Activated B cell treated with CpG ODN at 0.5 μM for 24 hours (primary cell): ENCODE measurements around the gene SVEP1. TPM values are rescaled to one million over a fixed set of nuclear protein-coding genes. Genes with fewer than 3 reads are reported as not detected.
A peak's percentile ranks its signal among the peaks of the same experiment; 100 is the strongest.

Experiments used
- ATAC-seq: fragments of 200-7000 bp; cut with Tn5 transposase; one replicate; pipeline ENCODE4 v1.10.0; 2021; ENCODE audit warnings: low read depth, mild to moderate bottlenecking, moderate library complexity
- CTCF ChIA-PET: fragments of 350-600 bp; sonication (Branson Sonifier 250); formaldehyde crosslinking; loops from one replicate; lab custom pipeline; 2021; ENCODE audit warnings: antibody characterized with exemption; lab: Charles Lee
- POLR2A ChIA-PET: fragments of 350-600 bp; sonication (Branson Sonifier 250); formaldehyde crosslinking; loops from one replicate; lab custom pipeline; 2021; ENCODE audit warnings: antibody characterized with exemption; lab: Charles Lee
- DNase-seq: peaks from one replicate; pipeline ENCODE4 v3.0.0; 2022
- H3K27ac Mint-ChIP-seq: one replicate; pipeline ENCODE4 v1.8.0; 2020; ENCODE audit warnings: mixed read lengths
- H3K27me3 Mint-ChIP-seq: one replicate; pipeline ENCODE4 v1.8.0; 2021; ENCODE audit warnings: mixed read lengths
- H3K36me3 Mint-ChIP-seq: one replicate; pipeline ENCODE4 v1.8.0; 2021; ENCODE audit warnings: low read depth, mixed read lengths
- H3K4me1 Mint-ChIP-seq: one replicate; pipeline ENCODE4 v1.8.0; 2021; ENCODE audit warnings: mixed read lengths
- H3K4me3 Mint-ChIP-seq: one replicate; pipeline ENCODE4 v1.8.0; 2020; ENCODE audit warnings: mild to moderate bottlenecking, mixed read lengths
- H3K9me3 Mint-ChIP-seq: one replicate; pipeline ENCODE4 v1.8.0; 2020; ENCODE audit warnings: mixed read lengths
- CTCF ChIP-seq: fragments of 200-600 bp; IDR thresholded peaks from one replicate; pipeline ENCODE4 v1.8.0; 2022; ENCODE audit warnings: antibody characterized with exemption, mild to moderate bottlenecking
- intact Hi-C: fragments of 100-400 bp; cut with micrococcal nuclease; formaldehyde crosslinking; loops from one replicate; pipeline ENCODE4 v1.15.1; 2024
- total RNA-seq: library from RNA; stranded (reverse); gene quantifications from 2 replicates; pipeline ENCODE4 v1.2.3, GENCODE V29; 2022

The SVEP1 gene
- total RNA-seq, 1 donor from 2014 or later: not detected

GRCh38 chr9:110316261-110317075 is 263.1 kb downstream of the SVEP1 start:
- CTCF ChIA-PET: no interaction called here
- H3K9me3 Mint-ChIP-seq: peaks cover 4% of the 10 kb centered on the region
- POLR2A ChIA-PET: interaction anchor here (0.6 kb wide), 2 partner anchors 9 to 65 kb away, joined by 9 to 11 read pairs; no protein-coding TSS in a partner anchor
- no peak for DNase-seq
- H3K4me1 Mint-ChIP-seq: peaks cover 9% of the 10 kb centered on the region
- H3K27ac Mint-ChIP-seq: peak overlapping the region; percentile 30
- H3K27me3 Mint-ChIP-seq: no peaks in the 10 kb centered on the region
- H3K36me3 Mint-ChIP-seq: no peaks in the 10 kb centered on the region
- intact Hi-C loops: loop anchor here (2.0 kb wide), 1 partner anchor 60 kb away; the partner anchor contains the start of gene TXN
- TF ChIP-seq CTCF: no peak
- H3K4me3 Mint-ChIP-seq: peak overlapping the region; percentile 76
- peak; percentile 87 for ATAC-seq

Other genes with a start within 250 kb of the SVEP1 start
- not detected in 2 replicates for gene TXNDC8, start 241.9 kb downstream of the SVEP1 start, total RNA-seq
- gene MUSK, start 89.0 kb upstream of the SVEP1 start, total RNA-seq: not detected in 2 replicates